Measurements from ENCODE around the gene AOC1.
"Not testable (repeated sequence)": the region's sequence is repeated elsewhere in the genome, so short reads cannot be mapped to it uniquely, and the experiment has no call there.

AOC1 gene, protein sequence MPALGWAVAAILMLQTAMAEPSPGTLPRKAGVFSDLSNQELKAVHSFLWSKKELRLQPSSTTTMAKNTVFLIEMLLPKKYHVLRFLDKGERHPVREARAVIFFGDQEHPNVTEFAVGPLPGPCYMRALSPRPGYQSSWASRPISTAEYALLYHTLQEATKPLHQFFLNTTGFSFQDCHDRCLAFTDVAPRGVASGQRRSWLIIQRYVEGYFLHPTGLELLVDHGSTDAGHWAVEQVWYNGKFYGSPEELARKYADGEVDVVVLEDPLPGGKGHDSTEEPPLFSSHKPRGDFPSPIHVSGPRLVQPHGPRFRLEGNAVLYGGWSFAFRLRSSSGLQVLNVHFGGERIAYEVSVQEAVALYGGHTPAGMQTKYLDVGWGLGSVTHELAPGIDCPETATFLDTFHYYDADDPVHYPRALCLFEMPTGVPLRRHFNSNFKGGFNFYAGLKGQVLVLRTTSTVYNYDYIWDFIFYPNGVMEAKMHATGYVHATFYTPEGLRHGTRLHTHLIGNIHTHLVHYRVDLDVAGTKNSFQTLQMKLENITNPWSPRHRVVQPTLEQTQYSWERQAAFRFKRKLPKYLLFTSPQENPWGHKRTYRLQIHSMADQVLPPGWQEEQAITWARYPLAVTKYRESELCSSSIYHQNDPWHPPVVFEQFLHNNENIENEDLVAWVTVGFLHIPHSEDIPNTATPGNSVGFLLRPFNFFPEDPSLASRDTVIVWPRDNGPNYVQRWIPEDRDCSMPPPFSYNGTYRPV

DNA sequence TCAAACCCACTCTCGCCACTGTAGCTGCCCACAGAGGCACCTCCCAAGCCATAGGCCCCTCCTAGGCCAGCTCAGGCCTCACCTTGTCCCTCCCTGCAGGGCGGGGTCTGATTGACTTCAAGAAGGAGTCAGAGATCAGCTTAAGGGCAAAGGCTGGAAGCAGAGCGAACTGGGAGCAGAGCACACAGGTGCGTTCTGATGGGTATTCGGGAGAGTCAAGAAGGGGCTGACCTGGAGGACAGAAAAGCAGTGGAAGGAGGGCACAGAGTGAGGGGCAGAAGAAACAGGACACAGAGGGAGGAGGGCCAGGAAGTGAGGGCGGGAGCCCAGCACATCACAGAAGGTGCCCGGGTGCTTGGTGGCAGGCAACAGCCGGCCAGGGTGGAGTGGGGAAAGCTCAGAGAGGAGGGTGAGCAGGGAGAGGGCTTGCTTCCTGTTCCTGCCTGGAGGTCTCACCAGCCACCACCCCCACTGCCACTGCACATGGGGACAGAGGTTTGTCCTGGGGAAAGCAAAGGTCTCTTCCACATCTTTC is at the start of gene AOC1:
Gene AOC1 (plus strand): TSS at position 147 of the 535 bp plus-strand sequence. CDS start 3,954 bp downstream, outside the sequence.
- DNase-seq: no peak

DNA sequence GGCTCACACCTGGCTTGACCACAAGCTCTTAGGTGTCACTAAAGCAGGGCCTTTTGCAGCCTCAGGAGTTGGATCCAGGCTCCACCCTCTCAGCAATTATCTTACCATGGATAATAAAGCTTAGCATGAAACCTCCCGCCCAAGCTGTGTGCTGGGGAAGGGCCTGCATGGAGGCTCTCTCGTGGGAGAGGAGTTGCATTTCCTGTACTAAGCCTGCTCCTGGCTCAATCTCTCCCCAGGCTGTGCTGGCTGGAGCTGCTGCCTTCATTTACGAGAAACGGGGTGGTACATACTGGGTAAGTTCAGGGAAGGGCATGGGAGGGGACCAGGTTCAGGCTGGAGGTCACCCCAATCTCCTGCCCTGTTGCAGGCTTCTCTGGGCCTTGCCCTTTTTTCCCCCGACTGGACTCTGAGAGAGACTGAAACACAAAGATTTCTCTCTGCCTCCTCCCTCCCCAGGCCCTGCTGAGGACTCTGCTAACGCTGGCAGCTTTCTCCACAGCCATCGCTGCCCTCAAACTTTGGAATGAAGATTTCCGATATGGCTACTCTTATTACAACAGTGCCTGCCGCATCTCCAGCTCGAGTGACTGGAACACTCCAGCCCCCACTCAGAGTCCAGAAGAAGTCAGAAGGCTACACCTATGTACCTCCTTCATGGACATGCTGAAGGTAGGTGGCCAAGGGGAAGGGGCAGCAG is 49.0 kb upstream of the AOC1 start:
- DNase-seq: no peak

DNA sequence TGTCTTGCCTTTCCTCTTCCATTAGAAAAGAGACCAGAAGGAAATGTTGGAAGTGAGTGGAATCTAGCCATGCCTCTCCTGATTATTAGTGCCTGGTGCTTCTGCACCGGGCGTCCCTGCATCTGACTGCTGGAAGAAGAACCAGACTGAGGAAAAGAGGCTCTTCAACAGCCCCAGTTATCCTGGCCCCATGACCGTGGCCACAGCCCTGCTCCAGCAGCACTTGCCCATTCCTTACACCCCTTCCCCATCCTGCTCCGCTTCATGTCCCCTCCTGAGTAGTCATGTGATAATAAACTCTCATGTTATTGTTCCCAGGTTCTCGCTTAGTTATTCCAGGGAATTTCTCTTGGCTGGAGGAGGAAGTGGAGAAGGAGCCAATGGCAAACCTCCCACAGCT is 47.5 kb upstream of the AOC1 start:
- DNase-seq: no peak

DNA sequence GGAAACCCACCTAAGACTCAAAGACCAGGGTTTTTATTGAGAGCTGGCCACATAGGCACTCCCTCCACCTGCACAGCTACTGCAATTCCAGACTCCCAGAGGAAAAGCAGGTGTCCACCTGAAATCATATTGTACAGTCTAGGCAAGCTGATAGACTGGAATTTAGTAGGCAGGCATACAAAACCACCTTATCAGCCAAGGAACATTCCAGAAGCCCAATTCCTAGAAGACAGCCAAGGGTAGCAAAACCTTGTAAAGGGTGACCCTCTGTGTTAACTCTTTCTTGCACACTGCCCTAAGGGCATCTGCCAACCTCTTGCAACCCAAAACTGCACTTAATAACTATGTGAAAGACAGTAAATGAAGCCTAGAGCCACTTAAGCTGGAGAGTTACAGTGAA is 46.5 kb upstream of the AOC1 start:
- no peak for DNase-seq

DNA sequence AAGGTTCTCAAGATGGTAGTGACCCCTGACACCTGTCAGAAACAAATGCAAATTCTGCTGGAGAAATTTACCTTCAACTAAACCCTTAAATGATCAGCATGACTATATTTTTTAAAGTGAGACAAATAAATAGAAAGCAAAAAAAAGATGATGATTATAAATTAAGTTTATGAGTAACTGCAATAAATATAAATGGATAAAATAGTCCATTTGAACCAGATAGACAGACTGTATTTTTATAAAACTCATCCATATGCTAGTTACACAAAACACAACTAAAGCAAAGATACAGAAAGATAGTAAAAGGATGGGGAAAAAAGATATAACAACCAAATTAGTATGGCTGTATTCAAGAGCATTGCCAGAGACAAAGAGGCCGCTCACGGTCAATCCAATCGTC is 45.9 kb upstream of the AOC1 start:
- DNase-seq: no peak

GRCh38 chr7:150806863-150807262 is 45.5 kb upstream of the AOC1 start:
- DNase-seq: no peak

DNA sequence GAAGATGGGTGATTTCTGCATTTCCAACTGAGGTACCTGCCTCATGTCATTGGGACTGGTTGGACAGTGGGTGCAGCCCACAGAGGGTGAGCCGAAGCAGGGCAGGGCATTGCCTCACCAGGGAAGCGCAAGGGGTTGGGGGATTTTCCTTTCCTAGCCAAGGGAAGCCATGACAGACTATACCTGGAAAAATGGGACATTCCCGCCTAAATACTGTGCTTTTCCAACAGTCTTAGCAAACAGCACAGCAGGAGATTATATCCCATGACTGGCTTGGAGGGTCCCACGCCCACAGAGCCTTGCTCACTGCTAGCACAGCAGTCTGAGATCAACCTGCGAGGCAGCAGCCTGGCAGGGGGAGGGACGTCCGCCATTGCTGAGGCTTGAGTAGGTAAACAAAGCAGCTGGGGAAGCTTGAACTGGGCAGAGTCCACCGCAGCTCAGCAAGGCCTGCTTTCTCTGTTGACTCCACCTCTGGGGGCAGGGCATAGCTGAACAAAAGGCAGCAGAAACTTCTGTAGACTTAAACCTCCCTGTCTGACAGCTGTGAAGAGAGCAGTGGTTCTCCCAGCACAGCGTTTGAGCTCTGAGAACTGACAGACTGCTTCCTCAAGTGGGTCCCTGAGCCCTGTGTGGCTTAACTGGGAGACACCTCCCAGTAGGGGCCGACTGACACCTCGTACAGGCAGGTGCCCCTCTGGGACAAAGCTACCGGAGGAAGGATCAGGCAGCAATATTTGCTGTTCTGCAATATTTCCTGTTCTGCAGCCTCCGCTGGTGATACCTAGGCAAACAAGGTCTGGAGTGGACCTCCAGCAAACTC is 44.5 kb upstream of the AOC1 start:
- not testable (repeated sequence) for DNase-seq

GRCh38 chr7:150814328-150815001 is 37.9 kb upstream of the AOC1 start:
- DNase-seq: no peak

GRCh38 chr7:150818971-150819370 is 33.3 kb upstream of the AOC1 start:
- no peak for DNase-seq

GRCh38 chr7:150820148-150820547 is 32.2 kb upstream of the AOC1 start:
- DNase-seq: no peak

DNA sequence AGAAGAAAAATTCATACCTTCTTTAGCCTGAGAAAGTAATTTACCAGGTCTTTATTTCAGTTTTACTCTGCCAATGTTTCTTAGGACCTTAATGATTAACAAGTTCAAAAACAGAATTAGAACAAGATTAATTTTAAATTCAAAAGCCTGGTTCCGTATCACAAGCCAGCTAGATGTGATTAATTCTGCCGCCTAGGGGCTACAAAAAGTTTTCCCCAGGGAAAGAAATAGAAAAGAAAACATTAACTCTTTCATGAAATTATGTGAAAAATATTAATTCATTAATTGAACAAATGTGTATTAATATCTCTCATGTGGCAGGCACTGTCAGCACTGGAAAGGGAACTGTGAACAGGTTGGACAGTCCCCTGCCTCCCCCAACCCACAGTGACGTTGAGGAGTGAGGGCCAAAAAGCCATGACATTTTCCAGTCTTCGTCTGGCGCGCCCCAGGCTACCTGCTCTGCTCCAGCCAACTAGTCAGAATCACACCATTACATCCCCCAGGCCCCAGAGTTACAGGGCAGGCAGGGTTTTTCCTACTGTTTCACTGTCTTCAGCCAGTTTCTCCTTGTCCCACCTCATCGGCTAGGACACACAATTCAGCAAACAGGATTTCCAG is 31.6 kb upstream of the AOC1 start:
- no peak for DNase-seq

DNA sequence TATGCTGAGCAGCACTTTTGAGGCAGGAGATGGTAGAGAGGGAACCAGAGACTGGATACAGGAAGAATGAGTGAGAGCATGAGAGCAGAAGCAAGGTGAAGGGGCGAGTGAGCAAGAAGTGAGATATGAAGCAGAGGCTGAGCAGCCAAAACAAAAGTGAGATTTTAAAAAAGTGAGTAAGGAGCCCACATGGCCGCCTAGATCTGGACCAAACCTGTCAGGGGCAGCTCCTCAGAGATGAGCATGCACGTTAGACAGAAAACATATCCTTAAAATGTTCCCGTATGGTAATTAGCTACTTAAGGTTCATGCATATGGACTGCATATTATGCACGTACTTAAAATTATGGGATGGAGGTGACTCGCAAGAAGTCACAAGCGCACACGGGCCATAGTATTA is 29.3 kb upstream of the AOC1 start:
- no peak for DNase-seq

- DNase-seq: no peak
These were observed 28.7 kb upstream of the AOC1 start for GRCh38 chr7:150823484-150824126.

- DNase-seq: no peak
These were observed 27.7 kb upstream of the AOC1 start for GRCh38 chr7:150824379-150825177.

DNA sequence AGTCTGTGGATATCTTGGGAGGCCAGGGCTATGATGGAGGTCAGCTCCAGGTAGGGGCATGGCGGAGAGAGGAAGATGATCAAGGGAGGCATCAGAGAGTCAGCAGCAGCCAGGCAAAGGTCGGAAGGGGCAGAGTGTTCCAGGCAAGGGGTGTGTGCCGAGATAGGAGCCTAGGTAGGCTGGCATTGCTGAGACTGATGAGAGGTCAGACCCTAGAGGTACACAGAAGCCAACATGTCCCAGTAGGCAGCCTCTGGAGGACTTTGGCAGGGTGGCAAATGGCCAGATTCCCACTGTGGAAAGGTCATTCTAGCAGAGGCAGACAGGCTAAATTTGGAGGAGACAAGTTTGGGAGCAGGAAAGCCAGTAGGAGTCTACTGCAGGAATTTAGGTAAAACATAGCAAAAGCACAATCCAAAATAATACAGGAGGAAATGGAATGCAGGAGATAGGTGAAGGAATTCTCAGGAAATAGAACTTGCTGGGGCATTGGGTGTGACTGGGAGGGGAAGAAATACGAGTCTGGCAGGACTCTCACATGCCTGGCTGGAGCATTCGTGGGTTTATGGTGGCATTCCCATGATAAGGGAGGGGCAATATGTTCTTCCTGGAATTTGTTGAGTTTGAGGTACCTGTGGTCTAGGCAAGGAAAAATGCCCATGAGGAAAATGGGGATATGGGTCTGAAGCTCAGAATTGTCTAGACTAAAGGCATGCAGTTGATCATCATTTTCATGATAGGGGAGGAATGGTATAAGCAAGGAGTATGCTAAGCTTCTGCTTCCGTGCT is 26.1 kb upstream of the AOC1 start:
- DNase-seq: no peak

DNA sequence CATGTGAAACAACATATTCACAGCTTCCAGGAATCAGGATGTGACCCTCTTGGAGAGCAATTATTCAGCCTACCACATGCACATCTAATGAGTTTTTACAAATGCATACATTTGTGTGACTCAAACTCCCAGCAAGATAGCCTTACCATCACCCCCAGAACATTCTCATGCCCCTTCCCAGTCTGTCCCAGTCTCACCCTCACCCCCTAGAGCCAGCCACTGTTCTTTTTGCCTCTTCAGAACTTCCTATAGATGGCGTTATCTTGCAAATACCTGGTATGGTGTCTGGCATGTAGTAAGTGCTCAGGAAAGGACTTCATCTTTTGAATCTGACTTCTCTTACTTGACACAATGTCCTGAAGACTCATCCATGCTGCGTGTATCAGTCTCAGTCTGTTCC is 23.9 kb upstream of the AOC1 start:
- no peak for DNase-seq

- no peak for DNase-seq
These were observed 22.9 kb upstream of the AOC1 start for GRCh38 chr7:150829426-150829825.

- DNase-seq: no peak
These were observed 21.4 kb upstream of the AOC1 start for GRCh38 chr7:150830937-150831336.

DNA sequence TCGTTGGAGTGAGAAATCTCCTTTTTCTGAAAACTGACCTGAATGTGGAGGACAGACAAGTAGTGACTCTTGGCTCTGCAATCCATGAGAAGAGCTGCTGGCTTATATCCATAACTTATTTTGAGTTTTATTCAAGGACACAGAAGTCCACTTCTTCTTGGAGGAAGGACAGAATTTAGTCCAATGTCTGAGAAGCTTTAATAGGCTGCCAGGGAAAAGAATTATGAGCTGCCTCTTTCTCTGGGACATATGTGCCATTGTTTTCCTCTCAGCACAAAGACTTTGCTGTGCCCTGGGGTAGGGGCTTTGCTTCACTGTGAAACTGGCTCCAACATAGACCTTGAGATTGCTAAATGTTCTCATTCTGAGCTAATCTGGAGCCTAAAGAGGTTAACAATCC is 20.5 kb upstream of the AOC1 start:
- DNase-seq: no peak
